NAMALWA (cell line): Measurements from ENCODE around the gene NCK2.

ENCODE experiments used
- DNase-seq: peaks from one replicate; pipeline ENCODE4 v3.0.0-alpha.2; 2015; ENCODE audit warnings: low spot score

NCK2 gene

DNA sequence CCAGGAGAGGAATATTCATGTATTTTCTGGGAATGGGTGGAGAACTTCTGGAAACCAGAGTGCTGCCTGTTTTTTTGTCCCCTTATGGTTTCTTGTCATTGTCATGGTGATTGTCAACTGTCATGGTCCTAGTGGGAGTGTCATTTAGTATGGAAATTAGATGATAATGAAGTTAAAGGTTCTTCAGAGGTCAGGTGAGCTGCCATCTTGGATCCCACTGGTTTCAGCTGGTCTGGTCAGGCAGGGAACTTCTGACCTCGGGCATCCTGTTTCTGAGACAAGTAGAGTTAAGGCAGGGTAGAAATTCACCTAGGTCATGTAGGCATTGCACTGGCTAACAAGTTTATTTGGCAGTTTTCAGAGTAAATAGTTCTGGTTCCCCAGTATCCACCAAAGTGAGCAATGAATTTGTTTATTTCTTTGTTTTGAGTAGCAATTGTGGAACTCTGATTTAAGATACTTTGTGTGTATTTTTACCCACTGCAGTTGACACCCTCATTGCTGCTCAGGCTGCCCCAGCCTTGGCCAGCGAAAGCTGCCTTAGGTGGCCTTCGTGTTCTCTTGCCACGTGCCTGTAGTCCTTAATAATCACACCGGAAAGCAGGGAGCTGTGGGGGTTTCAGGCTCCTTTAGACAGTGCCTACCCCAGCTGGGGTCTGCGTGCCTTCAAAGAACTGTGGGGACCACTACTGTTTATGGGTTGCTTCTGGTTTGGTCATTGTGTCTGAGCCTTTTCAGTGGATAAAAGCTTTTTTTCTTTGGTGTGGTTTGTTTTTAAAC lies 48.7 kb downstream of the NCK2 start:
- no peak for DNase-seq

GRCh38 chr2:105794926-105795574 lies 50.3 kb downstream of the NCK2 start:
- DNase-seq: no peak

DNA sequence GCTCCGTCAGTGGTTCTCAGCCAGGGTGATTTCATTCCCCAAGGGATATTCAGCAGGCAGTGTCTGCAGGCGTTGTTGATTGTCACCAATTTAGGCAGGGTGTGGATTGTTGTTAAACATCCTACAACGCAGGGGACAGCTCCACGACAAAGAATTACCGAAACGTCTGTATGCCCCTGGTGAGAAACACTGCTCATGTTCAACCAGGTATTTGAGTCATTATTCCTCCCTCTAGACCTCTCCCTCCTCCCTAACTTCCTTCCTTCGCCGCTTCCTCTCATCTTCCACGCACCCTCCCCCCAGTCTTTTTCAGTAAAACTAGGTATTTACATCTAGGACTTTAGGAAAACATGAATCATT lies 50.8 kb downstream of the NCK2 start:
- peak; percentile 51 for DNase-seq

DNA sequence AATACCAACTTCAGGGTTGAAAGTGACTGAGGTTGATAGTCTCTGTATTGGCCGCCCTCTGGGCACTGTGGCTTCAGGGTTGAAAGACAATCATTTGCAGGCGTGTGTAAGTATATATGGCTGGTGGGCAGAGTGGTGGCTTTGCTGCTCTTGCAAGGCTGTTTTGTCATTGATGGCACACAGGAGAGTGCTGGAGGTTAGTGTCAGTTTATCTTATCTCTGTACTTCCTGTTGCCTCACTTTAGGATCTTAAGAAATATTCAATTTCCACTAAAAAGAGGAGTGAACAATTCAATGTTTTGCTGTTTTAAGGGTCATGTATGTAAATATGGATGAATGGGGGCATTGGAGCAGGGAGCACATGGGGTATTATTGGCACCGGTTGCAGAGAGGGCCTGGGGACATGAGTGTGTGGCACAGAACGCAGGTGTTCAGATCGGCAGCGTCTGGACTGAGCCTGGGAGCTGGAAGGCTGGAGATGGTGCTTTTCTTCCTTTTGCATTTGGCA lies 51.5 kb downstream of the NCK2 start:
- peak; percentile 70 for DNase-seq

DNA sequence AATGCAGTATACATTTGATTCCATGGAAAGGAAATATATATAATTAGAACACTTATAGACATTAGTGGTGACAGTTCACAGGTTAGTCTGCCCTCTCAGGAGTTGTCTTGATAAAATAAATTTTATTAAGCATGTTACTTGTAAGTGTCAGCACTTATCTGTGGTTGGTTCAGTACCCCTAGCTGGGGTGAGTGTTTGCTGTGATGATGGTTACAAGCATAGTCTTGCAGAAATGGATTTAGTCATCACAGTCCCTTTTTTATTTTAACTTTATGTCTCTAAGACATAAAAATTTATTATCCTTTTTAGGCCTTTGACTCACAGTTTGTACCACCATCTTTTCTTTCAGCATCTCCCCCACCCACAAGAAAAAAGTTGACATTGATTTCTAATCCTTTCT lies 52.1 kb downstream of the NCK2 start:
- no peak for DNase-seq

DNA sequence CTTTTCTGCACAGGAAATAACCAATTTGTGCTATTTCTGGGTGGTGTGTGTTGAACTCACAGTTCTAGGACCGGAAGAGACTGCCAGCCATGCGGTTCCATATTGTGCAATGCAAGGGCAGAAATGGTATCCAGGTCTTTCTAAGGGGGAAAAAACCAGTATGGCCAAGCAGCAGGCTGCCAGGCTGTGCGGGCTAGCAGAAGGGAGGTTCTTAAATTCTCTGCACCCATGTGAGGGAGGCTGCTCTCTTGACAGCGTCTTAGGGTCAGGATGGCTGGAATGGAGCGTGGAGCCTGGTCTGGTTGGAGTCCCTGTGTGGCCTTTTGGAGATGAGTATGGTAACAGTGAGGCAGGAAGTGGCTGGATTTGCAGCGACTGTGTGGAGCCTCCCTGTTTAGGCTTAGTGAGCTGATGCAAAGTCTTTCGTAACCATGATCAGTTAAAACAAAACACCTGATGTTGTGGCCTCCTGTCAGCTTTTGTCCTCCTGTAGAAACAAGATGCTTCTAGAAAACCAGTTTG lies 52.6 kb downstream of the NCK2 start:
- DNase-seq: peak; percentile 72

GRCh38 chr2:105798595-105798994 lies 53.9 kb downstream of the NCK2 start:
- DNase-seq: peak; percentile 61

DNA sequence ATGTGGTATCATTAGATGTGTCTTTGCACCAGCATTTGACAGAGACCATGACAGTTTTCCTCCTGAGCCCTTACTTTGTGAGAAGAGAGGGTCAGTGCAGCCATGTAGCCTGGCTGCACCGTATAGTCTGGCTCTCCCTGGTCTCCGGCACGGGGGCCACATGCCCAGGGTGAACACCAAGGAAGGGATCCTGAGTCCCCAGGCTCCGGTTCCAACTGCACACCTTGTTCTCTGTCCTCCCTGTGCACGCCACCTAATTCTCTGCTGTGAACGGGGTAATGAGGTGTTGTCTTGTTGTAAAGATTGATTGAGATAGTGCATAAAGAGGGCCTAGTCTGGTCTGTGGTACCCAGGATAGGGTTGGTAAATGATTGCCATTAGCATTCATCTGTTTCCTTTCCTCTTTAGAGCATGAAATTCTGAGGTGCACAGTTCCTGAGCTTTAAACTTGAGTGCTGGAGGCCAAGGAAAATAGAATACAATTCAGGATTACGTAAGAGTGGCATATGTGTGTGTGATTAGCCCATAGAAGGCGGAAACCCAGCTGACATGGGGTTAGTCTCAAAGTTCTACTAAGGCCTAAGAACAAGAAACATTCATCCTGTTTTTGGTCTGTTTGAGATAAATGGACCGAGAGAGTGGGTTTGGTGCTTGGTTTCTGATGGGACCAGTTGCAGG lies 55.5 kb downstream of the NCK2 start:
- DNase-seq: no peak

DNA sequence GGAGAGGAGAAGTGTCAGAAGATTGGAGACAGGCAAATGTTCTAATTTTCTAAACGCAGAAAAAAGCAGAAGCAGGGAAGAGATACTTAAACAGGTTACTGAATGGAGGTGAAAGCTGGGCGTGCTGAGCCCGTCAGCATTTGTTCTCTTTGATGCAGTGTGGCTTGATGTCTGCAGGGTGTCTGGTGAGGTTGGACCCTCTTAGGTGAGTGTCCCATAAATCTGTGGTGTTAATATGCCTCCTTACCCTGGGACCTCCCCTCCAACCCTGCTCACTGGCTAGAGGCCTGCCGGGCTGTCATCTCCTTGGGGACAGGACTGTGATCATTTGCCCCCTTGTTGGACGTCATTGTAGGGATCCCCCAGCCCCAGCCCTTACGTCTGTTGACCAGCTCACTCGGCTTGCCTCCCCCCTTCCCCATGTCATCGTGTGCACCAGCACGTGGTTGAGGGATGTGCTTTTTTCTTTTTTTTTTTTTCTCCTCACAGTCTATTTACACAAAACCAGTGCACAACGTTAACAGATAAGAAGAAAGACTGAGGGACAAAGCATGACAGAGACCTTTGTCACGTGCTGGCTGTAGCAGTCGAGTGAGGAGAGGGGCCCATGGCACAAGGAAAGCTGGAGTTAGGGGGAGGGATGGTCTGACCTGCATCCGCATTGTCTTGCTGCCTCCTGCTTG lies 56.4 kb downstream of the NCK2 start:
- DNase-seq: no peak

- DNase-seq: no peak
Measured at GRCh38 chr2:105801961-105802360, 57.2 kb downstream of the NCK2 start.

- peak; percentile 65 for DNase-seq
Measured at GRCh38 chr2:105802587-105802986, 57.9 kb downstream of the NCK2 start.

- DNase-seq: no peak
Measured at GRCh38 chr2:105803337-105803736, 58.6 kb downstream of the NCK2 start.

- no peak for DNase-seq
Measured at GRCh38 chr2:105803773-105804172, 59.1 kb downstream of the NCK2 start.

- no peak for DNase-seq
Measured at GRCh38 chr2:105804266-105804665, 59.6 kb downstream of the NCK2 start.

- no peak for DNase-seq
Measured at GRCh38 chr2:105806996-105807395, 62.3 kb downstream of the NCK2 start.

GRCh38 chr2:105808423-105809096 lies 63.8 kb downstream of the NCK2 start:
- no peak for DNase-seq

- no peak for DNase-seq
Measured at GRCh38 chr2:105809097-105809473, 64.4 kb downstream of the NCK2 start.

DNA sequence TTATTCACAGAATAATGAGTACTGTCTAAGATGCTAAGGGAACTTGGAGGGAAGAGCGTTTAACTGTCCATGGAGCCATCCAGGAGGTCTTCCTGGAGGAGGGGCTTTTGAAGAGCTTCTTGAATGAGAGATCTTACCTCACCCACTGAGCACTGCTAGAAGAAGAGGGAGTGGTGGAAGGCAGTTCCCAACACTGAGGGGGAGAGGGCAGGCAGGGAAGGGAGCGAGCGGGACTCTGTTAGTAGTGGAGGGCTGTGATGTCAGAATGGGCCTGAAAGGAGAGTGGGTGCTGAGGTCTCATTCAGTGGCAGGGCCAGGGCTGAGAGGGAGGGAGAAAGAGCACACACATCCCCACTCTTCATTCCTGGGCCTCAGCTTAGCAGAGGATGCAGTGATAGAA lies 65.0 kb downstream of the NCK2 start:
- no peak for DNase-seq

GRCh38 chr2:105812180-105813044 lies 67.7 kb downstream of the NCK2 start:
- no peak for DNase-seq

GRCh38 chr2:105813045-105813315 lies 68.3 kb downstream of the NCK2 start:
- no peak for DNase-seq

- no peak for DNase-seq
Measured at GRCh38 chr2:105813405-105813804, 68.7 kb downstream of the NCK2 start.
